SK-N-SH (cell line): ENCODE data around the gene F2R.

Experiments used
- CTCF ChIP-seq: fragments of 200-600 bp; sonication (generic); IDR thresholded peaks from 2 replicates; pipeline ENCODE4 v1.6.1; 2017; ENCODE audit warnings: antibody characterized with exemption, mild to moderate bottlenecking, moderate library complexity
- EP300 ChIP-seq, 2 experiments: IDR thresholded peaks; 2 replicates each; pipeline versions ENCODE4 v1.4.0 to v1.6.1; 2012; ENCODE audit warnings: borderline replicate concordance in 1 of 2, low read depth in 1 of 2, low read length in 1 of 2
- RAD21 ChIP-seq: IDR thresholded peaks from 2 replicates; pipeline ENCODE4 v1.6.1; 2012; ENCODE audit warnings: mild to moderate bottlenecking, low read length
- TAF1 ChIP-seq: IDR thresholded peaks from 2 replicates; pipeline ENCODE4 v1.6.1; 2012; ENCODE audit warnings: low read depth, mild to moderate bottlenecking, low read length, moderate library complexity, borderline replicate concordance
- USF1 ChIP-seq: IDR thresholded peaks from 2 replicates; pipeline ENCODE4 v1.4.0; 2012; ENCODE audit warnings: low read depth, borderline replicate concordance
- YY1 ChIP-seq: IDR thresholded peaks from 2 replicates; pipeline ENCODE4 v1.4.0; 2012; ENCODE audit warnings: low read depth, mild to moderate bottlenecking
- ZBTB33 ChIP-seq: IDR thresholded peaks from 2 replicates; pipeline ENCODE4 v1.4.0; 2012; ENCODE audit warnings: low read depth, borderline replicate concordance
- TF ChIP-seq, protein P1 (sequence below): IDR thresholded peaks from 2 replicates; pipeline ENCODE4 v1.4.0; 2012; ENCODE audit warnings: low read depth

DNA sequence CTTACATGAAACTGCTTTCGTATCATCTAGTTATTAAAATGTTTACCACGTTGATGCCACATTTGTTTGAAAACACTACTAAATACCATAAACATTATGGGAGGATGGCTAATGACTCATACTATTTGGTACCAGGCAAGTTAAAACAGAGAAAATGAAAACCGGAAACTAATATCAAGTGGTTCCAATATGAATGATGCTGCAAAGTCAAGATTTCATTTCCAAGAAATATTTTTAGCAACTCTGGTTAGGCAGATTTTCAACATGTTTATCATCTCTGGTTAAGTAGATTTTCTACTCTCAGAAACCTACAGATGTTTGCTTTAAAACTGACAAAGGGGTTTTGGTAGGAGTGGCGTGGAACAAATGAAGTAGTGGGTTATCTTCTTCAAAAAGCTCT lies 4.9 kb upstream of the F2R start:
- TF ChIP-seq RAD21 (no peak), TAF1 (no peak), CTCF (no peak), USF1 (no peak), EP300 (IDR thresholded peaks at IDR 0.05; ENCODE audit: borderline replicate concordance in 1 of 2, low read depth in 1 of 2, low read length in 1 of 2) (no peak), ZBTB33 (no peak), YY1 (no peak)
- TF ChIP-seq, protein P1, sequence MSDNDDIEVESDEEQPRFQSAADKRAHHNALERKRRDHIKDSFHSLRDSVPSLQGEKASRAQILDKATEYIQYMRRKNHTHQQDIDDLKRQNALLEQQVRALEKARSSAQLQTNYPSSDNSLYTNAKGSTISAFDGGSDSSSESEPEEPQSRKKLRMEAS = no peak
